HG02588 (cell line): ENCODE data around the gene SSRP1.
"Not testable (repeated sequence)": the region's sequence is repeated elsewhere in the genome, so short reads cannot be mapped to it uniquely, and the experiment has no call there.

Experiments used
- ATAC-seq: cut with Tn5 transposase; IDR thresholded peaks from one replicate; pipeline ENCODE4 v1.9.1; 2021; ENCODE audit warnings: mild to moderate bottlenecking, moderate library complexity; ENCODE audit not compliant: unreplicated experiment

Gene SSRP1, protein sequence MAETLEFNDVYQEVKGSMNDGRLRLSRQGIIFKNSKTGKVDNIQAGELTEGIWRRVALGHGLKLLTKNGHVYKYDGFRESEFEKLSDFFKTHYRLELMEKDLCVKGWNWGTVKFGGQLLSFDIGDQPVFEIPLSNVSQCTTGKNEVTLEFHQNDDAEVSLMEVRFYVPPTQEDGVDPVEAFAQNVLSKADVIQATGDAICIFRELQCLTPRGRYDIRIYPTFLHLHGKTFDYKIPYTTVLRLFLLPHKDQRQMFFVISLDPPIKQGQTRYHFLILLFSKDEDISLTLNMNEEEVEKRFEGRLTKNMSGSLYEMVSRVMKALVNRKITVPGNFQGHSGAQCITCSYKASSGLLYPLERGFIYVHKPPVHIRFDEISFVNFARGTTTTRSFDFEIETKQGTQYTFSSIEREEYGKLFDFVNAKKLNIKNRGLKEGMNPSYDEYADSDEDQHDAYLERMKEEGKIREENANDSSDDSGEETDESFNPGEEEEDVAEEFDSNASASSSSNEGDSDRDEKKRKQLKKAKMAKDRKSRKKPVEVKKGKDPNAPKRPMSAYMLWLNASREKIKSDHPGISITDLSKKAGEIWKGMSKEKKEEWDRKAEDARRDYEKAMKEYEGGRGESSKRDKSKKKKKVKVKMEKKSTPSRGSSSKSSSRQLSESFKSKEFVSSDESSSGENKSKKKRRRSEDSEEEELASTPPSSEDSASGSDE

DNA sequence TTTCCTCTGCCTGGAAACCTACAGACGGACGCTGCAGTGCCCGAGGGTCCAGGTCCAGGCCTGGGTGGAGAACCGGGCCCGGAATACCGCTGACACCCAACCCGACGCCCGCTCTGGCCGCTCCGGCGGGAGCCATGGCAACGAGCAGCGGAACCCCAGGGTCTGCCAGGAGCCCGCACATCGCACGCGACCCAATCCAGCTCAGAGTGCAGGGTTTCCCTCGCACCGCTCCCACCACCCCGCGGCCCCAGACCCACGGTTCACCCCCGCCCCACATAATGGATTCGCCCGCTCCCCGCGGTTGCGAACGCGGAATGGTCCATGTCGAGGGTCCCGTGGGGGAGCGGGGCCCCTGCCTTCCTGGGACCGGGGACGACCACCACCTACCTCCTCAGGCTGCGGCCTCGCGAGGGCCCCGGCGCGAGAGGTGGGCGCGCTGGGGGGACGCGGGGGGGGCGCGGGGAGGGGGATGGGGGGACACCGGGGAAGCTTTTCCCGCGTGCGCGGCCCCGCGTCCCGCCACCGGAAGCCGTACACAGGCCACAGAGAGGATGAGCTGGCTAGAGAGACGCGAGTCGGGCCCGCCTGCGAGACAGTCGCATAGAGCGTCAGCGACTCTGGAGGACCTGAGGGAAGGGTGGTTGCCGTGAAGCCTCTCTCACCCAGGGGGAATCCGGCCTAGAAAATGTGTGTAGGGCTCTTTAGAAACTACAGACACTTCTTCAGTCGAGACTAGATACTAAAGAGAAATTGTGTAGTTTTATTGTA, at the start of gene SSRP1:
Gene SSRP1, minus strand, starts transcription at position 550 of the 768 bp plus-strand sequence. CDS start 771 bp downstream, outside the sequence.
- peak; percentile 100 for ATAC-seq

GRCh38 chr11:57380975-57381374, 45.3 kb upstream of the SSRP1 start, which contains the start of gene PRG3:
Gene PRG3, minus strand, starts transcription at chr11:57381150. Its CDS starts 442 bp downstream, at chr11:57380708.
- no peak for ATAC-seq

DNA sequence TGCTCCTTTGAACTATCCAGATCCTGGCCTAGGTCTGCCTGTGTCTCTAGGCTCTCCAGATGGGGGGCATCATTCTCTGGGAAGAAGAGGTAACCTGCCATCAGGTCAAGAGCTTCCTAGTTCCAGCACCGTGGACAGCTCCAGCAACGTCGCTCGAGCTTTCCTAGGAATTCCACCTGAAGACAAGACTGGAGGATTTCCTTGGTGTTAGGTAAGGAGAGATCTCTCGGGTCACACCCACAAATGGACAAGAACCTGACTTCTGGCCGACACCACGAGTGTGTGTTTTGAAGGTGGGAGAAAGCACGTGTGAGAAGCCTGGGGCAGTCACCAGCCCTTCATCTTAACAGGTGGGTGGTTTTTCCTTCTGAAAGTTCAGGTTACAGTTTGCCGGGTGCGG, 44.0 kb upstream of the SSRP1 start:
- ATAC-seq: no peak

DNA sequence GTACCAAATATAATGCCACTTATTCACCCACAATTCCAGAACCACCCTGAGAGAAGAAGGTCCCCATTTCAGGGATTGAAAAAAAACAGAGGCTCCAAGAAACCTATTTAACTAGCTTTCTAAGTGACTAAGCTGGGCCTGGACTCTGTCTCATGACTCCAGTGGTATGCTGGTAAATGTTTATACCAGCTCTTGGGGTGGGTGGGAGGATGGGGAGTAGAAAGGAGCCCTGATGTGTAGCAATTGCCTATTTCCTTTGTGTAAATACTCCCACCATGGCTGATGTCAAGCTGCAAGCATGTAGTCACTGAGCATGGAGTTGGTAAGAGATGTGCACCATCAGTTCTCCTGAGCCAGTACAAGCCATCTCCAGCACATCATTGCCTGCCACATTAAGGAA, 42.5 kb upstream of the SSRP1 start:
- ATAC-seq: no peak

DNA sequence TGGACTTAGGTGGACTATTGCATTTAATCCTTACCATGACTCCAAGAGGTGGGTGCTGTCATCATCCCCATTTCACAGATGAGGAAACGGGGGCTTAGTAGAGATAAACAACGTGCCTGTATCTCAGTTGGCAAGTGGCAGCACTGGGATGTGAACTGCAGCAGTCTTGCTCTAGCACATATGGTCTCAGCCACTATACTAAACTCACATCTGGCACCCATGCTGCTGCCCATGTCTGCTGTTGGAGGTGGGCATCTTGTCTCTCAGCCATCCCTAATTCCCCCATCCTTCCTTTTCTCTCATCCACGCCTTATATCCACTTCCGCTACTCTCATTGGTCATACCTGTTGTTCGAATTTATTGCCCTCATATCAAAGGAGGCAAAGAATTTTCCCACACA, 41.4 kb upstream of the SSRP1 start:
- no peak for ATAC-seq

GRCh38 chr11:57376095-57377090, 40.7 kb upstream of the SSRP1 start:
- ATAC-seq: no peak

- ATAC-seq: no peak
Measured at GRCh38 chr11:57375490-57375889, 39.8 kb upstream of the SSRP1 start.

- ATAC-seq: no peak
Measured at GRCh38 chr11:57374966-57375365, 39.3 kb upstream of the SSRP1 start.

DNA sequence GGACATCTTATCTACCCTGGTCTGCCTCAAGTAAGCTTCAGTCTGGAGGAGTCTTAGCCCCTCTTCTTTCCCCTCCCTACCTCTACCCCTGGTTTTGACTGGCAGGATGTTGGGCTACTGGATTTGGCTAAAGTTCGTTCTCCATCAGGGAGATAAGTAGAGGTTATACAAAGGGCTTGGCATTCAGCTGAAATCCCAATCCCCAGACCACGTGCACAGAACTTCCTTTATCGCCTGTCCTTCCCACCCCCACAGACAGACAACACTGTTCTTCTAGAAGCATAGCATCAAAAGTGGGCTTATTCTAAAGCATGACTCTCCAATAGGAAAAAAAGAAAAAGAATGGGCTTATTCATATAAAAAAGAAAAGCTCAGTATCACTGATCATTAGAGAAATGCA, 37.5 kb upstream of the SSRP1 start:
- no peak for ATAC-seq

DNA sequence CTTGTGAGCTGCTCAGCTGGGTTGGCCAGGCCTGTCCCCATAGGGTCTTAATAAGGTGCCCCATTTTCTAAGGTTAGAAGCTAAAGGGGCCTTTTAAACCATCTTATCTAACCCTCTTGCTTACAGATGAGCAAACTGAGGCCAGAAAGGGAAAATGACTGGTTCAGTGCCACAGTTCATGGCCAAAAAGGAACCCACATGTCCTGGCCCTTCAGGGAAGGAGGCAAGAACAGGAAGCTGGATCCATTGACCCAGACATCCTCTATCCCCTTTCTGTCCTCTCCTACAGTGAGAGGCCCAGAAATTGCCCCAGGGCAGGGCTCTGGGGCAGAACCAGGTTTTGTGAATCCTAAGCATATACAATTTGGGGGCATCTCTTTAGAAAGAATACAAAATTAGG, 35.2 kb upstream of the SSRP1 start:
- ATAC-seq: no peak

DNA sequence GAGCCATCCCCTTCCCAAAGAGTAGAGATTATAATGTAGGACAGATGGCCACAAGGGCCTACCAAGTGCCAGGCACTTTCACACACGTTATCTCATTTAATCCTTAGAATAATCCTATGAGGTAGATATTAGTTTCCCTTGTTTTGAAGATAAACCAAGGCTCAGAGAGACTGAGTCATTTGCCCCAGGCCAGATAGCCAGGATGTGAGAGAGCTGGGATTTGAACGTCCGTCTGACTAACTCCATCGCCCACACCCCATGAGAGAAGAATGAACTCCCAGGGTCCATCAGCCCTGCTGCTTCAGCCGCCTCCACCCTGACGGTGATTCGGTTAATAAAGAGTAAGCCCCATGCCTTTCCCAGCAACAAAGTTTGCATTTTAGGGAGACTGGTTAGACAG, 34.6 kb upstream of the SSRP1 start:
- ATAC-seq: no peak

GRCh38 chr11:57368845-57369232, 33.1 kb upstream of the SSRP1 start:
- ATAC-seq: no peak

GRCh38 chr11:57368106-57368844, 32.6 kb upstream of the SSRP1 start:
- ATAC-seq: no peak

DNA sequence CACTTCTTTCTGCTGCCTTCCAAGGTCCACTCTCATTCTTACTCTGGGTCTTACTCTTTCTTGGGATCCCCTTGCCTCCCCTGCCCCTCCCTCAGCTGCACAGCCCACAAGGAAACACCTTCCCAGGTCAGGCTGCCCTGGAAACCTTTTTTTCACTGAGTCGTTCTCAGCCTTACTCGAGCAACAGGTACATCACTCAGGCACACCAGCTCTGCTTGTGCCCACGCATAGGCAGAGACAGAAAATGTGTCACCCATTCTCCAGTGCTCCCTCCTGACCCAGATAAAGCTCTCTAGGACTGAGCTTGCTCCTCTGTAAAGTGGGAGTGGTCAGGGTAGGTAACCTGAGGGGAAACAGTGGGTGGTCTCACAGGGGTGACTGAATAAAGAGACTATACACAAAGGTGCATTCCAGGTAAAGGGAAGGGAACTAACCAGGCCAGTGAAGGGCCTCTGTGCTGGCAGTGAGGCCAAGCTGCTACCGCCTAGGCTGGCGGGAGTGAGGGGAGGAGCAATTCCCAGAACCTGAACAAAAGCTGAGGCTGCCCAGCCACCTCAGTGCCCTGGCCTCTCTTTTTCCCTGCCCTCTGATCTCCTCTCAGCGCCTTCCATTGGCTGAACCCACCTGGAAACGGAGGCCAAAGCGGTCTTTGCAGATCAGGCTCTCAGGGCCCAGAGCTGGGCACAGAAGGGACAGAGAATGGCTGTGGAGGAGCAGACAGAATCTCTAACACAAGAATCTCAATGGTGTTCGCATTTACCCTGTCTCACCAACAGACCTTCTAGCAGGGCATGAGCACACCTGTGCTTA, 29.4 kb upstream of the SSRP1 start:
- ATAC-seq: no peak

DNA sequence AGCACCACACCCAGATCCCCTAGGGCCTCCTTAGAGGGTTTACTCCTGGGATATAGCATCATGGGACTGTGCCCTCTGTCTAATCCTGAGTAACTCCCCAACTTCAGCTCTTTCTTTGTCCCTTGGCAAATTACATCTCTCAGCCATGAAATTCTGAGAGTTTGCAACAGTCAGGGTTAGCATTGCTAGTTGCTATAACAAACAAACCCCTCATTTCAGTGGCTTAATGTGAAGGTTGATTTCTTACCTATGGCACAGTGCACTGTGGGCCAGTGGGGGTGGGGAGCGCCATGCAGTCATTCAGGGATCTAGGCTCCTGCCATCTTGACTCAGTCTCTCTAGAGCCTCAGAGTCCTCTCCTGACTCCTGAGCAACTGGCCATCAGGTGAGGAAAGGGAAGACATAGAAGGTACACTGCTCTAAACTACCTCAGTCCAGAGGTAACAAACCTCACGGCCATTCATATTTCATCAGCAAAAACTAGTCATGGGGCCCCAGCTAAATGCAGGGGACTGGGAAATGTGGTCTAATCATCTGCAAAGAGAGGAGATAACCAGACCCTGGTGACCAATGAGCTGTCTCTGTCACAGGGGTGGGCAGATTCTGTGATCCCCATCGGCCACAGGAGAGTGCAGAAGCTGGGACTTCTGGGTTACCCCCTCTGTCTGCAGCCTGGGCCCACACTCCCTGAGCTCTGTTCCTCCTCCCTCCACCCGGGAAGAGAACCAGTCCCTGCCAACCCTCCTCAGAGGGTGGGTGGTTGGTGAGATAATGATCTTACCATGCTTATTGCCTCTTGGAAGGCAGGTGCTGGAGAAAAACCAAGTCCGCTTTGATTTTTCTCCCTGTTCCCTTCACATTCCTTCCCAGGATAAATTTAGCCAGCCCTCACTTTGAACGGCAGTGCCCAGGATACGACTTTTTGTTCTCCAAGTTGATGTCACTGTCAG, 27.7 kb upstream of the SSRP1 start:
- no peak for ATAC-seq

- no peak for ATAC-seq
Measured at GRCh38 chr11:57361926-57362325, 26.2 kb upstream of the SSRP1 start.

GRCh38 chr11:57361420-57361819, 25.7 kb upstream of the SSRP1 start:
- not testable (repeated sequence) for ATAC-seq

DNA sequence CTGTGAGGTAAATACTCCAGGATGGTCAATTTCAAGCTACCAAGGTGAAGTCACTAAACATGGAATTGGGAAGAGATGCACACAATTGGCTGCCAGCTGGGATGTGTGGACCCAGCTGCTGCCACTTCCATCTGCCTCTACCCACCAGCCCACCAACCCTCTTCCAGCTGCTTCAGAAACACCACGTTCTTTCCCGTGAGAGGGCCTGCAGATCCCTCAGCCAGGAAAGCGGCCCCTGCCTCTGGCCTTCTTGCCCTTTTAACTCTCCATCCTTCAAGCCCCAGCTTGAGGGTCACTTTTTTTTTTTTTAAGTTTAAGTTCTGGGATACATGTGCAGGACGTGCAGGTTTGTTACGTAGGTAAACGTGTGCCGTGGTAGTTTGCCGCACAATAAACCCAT, 25.3 kb upstream of the SSRP1 start:
- no peak for ATAC-seq
